Medulla oblongata (tissue), 1 donor: ENCODE measurements around the gene BSPRY.

Experiments used
- DNase-seq: peaks from one replicate; pipeline ENCODE4 v3.0.0-alpha.2; 2015; ENCODE audit errors: extremely low spot score

BSPRY gene

GRCh38 chr9:113349445-113350094 lies at the start of gene BSPRY:
BSPRY (plus strand) TSS chr9:113349541; CDS start chr9:113349580, 39 bp downstream.
- no peak for DNase-seq

DNA sequence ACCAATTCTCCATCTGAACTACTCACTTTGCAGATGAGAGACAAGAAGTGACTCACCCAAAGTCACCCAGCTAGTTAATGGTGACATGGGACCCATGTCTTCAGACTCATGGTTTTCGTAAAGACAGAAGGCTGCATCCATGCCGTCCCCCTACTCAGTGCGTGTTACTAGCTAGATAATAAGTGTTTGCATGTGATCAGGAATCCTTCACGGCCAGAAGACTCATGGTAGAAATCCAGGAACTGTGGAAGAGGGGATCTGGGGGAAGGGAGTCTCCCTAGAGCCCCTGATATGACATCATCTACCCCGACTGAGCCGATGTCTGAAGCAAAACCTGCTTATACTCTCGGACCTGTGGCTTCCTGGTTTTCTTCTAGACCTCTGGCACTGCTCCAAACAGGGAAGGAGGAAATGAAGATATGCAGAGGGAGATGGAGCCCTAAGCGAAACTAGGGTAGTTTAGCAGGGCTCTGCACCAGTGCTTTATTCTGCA lies 49.5 kb upstream of the BSPRY start:
- DNase-seq = peak; percentile 61

DNA sequence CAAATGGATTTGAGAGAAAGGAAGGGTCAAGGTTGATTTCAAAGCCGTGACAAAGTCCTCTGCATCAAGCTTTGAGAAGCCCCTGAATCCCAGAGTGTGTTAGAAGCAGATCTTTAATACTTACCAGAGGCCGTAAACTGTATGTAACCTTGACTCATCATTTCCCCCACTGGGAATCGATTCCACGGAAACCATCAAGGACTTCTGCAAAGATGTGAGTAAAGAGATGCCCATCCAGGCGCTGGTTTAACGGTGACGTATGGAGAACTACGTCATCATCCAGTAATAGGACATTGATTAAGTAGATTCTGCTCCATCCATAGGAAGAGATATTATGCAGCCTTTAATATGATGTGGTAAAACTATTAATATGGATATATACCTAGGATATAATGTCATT lies 47.8 kb upstream of the BSPRY start:
- no peak for DNase-seq

- DNase-seq = no peak
Observed at GRCh38 chr9:113302792-113303418, 46.4 kb upstream of the BSPRY start, which contains the start of gene RNF183. RNF183 (minus strand) TSS chr9:113303376; CDS start chr9:113298184, 5,192 bp downstream.

GRCh38 chr9:113306566-113306965 lies 42.8 kb upstream of the BSPRY start:
- no peak for DNase-seq

DNA sequence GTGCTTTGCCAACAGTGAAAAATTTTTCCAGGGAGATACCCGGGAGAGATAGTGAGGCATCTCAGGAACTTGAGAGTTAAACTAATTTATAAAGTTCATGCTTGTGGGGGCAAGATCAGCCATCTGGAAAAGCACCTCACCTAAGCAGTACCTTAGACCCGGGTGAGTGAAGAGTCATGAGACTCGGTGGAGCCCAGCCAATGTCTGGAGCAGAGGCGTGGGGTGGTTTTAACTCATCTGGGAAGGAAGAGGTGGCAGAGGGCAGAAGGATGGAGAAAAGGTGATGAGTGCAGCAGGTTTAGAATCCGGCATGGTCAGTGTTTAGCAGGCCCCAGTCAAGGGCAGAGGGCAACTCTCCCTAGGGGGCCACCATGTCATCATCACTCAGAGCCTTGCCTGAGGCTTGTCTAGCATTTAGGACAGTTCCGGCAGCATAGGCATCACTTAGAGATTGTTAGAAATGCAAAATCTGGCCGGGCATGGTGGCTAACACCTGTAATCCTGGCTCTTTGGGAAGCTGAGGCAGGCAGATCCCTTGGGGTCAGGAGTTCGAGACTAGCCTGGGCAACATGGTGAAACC lies 41.9 kb upstream of the BSPRY start:
- no peak for DNase-seq

DNA sequence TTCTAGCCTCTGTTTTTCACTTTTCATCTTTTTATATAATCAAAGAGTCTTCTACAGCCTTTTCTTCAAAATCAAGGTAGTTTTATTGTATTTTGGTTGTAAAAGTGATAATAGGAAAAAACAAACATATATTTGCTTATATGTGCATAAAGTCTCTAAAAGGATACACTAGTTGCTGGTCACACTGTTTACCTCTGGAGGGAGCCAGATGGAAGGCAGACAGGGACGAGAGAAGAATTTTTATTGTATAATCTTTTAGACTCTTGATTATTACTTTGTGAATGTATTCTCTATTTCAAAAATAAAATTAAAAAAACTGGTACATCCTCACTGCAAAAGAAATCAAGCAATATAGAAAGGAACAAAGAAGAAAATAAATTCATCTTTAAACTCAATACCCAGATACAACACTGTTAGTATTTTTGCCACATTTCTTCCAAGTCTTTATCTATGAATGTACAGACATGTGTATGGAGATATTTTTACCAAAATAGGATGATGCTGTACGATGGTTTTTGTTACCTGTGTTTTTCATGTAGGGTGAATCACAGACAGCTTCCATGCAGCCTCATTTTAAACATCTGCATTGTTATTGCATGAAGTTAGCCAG lies 40.0 kb upstream of the BSPRY start:
- DNase-seq = peak; percentile 66

DNA sequence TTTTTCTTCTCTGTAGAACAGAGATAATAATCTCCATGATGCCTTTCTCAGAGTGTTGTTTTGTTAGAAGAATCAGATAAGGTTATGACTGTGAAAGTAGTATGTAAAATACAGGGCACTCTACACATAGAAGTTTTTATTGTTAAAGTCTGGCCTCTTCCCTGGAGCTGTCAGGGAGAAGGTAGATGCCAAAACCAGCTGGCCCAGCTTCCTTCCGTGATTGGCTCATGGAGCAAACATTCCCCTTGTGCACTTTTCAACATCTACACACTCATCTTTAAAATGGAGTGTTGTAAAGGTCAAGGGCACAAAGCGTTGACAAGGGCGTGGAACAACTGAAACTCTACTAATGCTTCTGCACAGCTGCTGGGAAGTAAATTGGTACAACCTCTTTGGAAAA lies 38.8 kb upstream of the BSPRY start:
- no peak for DNase-seq

DNA sequence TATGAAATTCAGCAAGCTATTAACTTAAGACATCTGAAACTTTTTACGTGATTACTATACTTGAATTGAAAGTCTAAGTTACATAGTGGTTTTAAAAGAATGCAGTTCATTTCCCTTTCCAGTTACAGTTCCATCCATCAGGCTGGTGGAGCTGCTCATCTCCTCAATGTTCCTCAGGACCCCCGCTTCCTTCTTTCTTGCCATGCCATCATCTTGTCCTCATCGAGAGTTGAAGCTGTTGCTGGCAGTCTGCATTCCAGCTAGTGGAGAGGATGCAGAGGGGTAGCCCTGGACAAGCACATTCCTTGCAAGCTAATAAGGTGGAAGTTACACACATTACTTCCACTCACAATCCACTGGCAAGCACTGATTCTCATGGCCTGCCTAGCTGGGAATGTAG lies 37.4 kb upstream of the BSPRY start:
- DNase-seq = peak; percentile 23

DNA sequence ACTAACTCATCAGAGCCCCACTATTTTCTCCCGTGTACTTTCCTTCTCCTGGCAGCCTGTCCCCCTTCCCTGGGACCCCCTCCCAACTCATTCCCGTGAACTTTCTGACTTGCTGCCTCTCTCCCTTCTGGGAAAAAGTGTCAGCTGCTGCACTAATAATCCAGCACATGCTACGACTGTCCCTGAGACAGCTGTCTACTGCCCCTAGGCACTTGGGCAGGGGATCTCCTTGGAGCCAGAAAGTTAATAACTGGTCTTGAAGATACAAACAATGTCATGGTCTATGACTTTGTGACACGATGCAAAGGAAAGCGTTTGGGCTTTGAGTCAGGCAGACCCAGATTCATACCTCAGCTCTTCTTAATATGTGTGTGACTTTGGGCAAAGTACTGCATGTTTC lies 36.1 kb upstream of the BSPRY start:
- DNase-seq = no peak

DNA sequence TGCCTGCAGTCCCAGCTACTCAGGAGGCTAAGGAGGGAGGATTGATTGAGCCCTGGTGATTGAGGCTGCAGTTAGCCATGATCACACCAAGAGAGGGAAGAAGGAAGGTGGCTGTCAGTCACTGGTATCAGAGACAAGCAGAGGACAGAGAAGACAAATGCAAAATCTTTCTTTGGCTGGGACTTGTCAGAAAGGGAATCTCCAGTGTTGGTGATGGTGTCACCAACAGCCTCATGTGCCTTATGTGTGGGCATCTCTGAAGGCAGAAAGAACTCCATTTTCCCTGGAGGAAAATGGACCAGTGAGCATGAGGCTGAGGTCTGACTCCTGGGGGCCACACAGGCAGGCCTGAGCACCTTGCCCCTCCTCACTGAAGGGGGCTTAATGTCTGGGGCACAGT lies 34.1 kb upstream of the BSPRY start:
- no peak for DNase-seq

DNA sequence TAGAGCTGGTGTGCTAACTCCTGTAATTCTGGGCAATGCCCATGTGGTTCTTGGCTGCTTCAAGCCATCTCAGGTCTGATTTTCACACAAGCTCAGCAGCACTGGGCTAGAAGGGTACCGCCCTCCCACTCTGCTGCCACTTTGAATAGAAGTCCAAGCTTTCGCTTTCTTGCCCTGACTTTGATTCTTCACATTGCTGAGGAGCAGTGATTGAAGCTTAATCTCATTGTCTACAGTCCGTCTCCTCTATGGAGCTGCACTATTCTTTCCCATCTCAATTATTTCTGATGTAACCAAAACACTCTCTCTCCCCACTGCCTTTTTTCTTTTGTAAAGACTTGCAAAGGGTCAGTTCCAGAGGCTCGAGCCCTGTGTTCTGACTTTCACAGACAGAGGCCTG lies 33.3 kb upstream of the BSPRY start:
- DNase-seq = no peak

DNA sequence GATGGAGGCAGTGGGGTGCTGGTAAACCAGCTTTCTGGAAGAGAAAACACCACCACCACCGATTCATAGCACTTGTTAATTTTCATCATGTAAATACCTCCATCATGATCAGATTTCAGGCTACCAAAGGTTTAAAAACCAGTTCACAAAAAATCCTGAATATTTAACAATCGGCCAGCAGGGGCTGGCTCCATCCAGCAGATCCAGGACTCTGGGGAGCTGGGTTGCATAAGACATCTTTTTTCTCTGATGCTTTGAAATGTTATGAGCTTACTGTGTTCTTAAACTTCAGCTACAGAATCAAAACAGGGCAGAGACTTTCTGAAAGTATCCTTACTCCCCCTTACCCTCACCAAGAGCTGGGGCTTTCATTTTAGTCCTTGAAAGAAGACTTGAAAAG lies 31.6 kb upstream of the BSPRY start:
- DNase-seq = no peak

DNA sequence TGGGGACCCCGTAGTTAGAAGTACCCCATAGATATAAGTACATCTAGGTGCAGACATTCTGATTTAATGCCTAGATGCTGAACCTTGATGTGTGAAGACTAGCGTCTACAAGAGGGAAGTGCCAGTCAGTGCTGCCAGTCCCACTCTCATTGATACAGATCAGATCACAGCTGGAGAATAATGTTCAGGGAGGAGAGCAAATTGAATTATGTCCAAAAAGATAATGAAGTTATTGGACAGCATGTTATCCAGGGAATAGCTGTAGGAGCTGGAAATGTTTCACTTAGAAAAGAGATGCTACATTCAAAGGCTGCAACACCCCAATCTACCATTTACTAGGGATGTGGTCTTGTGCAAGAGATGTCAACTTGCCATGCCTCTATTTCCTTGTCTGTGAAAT lies 30.3 kb upstream of the BSPRY start:
- DNase-seq = no peak

GRCh38 chr9:113320051-113320450 lies 29.3 kb upstream of the BSPRY start:
- DNase-seq = no peak

GRCh38 chr9:113322671-113323070 lies 26.7 kb upstream of the BSPRY start:
- DNase-seq = peak; percentile 26

- no peak for DNase-seq
Observed at GRCh38 chr9:113326230-113326629, 23.1 kb upstream of the BSPRY start.

- DNase-seq = no peak
Observed at GRCh38 chr9:113328045-113328782, 21.1 kb upstream of the BSPRY start.

GRCh38 chr9:113331780-113332179 lies 17.6 kb upstream of the BSPRY start:
- DNase-seq = no peak

GRCh38 chr9:113337714-113338113 lies 11.6 kb upstream of the BSPRY start:
- DNase-seq = no peak

- DNase-seq = peak; percentile 88
Observed at GRCh38 chr9:113340011-113340699, 9.2 kb upstream of the BSPRY start, which contains the start of gene WDR31. WDR31 (minus strand) TSS chr9:113340275; CDS start chr9:113332022, 8,253 bp downstream.
